ENCODE results near the gene AUTS2.

GRCh38 chr7:70607281-70607680 lies 1009.0 kb downstream of the AUTS2 start:
- no peak for TF ChIP-seq POLR2A (IDR thresholded peaks at IDR 0.05)
- no peak for TF ChIP-seq CTCF (IDR thresholded peaks at IDR 0.05)
